Measurements from ENCODE around the gene ARIH2.

DNA sequence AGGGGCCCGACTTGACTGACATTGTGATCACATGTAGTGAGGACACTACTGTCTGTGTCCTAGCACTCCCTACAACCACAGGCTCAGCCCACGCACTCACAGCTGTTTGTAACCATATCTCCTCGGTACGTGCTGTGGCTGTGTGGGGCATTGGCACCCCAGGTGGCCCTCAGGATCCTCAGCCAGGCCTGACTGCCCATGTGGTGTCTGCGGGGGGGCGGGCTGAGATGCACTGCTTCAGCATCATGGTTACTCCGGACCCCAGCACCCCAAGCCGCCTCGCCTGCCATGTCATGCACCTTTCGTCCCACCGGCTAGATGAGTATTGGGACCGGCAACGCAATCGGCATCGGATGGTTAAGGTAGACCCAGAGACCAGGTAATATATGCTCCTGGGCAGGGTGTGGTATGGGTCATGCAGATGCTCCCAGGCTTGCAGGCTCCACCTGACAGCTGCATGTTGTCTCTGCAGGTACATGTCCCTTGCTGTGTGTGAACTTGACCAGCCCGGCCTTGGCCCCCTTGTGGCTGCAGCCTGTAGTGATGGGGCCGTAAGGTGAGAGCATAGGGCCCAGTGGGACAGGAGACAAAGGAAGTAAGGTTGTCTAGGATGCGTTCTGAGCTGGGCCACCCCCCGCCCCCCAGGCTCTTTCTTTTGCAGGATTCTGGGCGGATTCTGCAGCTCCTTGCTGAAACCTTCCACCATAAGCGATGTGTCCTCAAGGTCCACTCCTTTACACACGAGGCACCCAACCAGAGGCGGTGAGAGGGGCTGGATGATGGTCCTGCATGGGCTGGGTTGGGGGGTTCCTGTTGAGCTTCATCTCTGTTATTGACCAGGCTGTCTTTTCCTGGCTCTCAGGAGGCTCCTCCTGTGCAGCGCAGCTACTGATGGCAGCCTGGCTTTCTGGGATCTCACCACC is 95.4 kb downstream of the ARIH2 start:
- TF ChIP-seq POLR2A (IDR thresholded peaks at IDR 0.05), result no peak
- TF ChIP-seq, protein P1, sequence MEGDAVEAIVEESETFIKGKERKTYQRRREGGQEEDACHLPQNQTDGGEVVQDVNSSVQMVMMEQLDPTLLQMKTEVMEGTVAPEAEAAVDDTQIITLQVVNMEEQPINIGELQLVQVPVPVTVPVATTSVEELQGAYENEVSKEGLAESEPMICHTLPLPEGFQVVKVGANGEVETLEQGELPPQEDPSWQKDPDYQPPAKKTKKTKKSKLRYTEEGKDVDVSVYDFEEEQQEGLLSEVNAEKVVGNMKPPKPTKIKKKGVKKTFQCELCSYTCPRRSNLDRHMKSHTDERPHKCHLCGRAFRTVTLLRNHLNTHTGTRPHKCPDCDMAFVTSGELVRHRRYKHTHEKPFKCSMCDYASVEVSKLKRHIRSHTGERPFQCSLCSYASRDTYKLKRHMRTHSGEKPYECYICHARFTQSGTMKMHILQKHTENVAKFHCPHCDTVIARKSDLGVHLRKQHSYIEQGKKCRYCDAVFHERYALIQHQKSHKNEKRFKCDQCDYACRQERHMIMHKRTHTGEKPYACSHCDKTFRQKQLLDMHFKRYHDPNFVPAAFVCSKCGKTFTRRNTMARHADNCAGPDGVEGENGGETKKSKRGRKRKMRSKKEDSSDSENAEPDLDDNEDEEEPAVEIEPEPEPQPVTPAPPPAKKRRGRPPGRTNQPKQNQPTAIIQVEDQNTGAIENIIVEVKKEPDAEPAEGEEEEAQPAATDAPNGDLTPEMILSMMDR (IDR thresholded peaks at IDR 0.05 in 4 of 5, conservative IDR thresholded peaks at IDR 0.05 in 1 of 5), result peak; percentile 20 to 47 (median 38)

All from gastrocnemius medialis (tissue), 4 donors.